Uterus (tissue), 2 donors: ENCODE data around the gene ALG6.
"Not testable (repeated sequence)": the region's sequence is repeated elsewhere in the genome, so short reads cannot be mapped to it uniquely, and the experiment has no call there.

ENCODE experiments used
- CTCF ChIP-seq, 4 experiments: fragments of 200-600 bp in 2 of 4; fragments of 450-650 bp in 2 of 4; sonication (generic) in 2 of 4; IDR thresholded peaks; one replicate each; pipeline ENCODE4 v1.5.1; 2016 to 2019; ENCODE audit warnings: antibody characterized with exemption in 4 of 4, mild to moderate bottlenecking in 2 of 4, moderate library complexity in 1 of 4
- POLR2A ChIP-seq, 2 donors: fragments of 450-650 bp; IDR thresholded peaks; one replicate each; pipeline ENCODE4 v1.6.1; 2016; ENCODE audit warnings: antibody characterized with exemption in 2 of 2, mild to moderate bottlenecking in 1 of 2, moderate library complexity in 1 of 2

GRCh38 chr1:63468683-63469082 is 101.3 kb downstream of the ALG6 start:
- TF ChIP-seq CTCF, POLR2A (IDR thresholded peaks at IDR 0.05): not testable (repeated sequence)
